PC-9 (cell line): ENCODE measurements around the gene FARP1. TPM values are rescaled to one million over a fixed set of nuclear protein-coding genes. Genes with fewer than 3 reads are reported as not detected.

Experiments
- BruUV-seq: library from RNA; stranded (reverse); fragments of 400-500 nt; replicated peaks from 2 replicates; lab custom pipeline; 2021; lab: Mats Ljungman, UMichigan
- CTCF ChIA-PET: fragments of 300-600 bp; sonication (Branson Sonifier 250); formaldehyde crosslinking; loops from one replicate; lab custom pipeline; 2022; ENCODE audit warnings: antibody characterized with exemption; lab: Charles Lee
- POLR2A ChIA-PET: fragments of 300-600 bp; sonication (Branson Sonifier 250); formaldehyde crosslinking; loops from one replicate; lab custom pipeline; 2022; ENCODE audit warnings: antibody characterized with exemption; ENCODE audit not compliant: unreplicated experiment; lab: Charles Lee
- DNase-seq, 2 experiments: peaks; one replicate each; pipeline versions ENCODE4 v3.0.0 to v3.0.0-alpha.2; 2015 to 2022; ENCODE audit warnings: mixed read lengths in 1 of 2
- H2AFZ ChIP-seq: fragments of 200-600 bp; sonication (generic); 2 replicates; pipeline ENCODE4 v1.8.1; 2017; ENCODE audit warnings: antibody characterized with exemption
- H3F3A ChIP-seq: fragments of 200-600 bp; sonication (generic); 2 replicates; pipeline ENCODE4 v1.8.1; 2017; ENCODE audit warnings: antibody characterized with exemption, mild to moderate bottlenecking, low read depth; ENCODE audit not compliant: insufficient read depth
- H3K27ac ChIP-seq: fragments of 200-600 bp; sonication (generic); 2 replicates; pipeline ENCODE4 v1.6.1; 2016; ENCODE audit warnings: mixed run types
- H3K27me3 ChIP-seq: fragments of 200-600 bp; sonication (generic); 2 replicates; pipeline ENCODE4 v1.6.1; 2016; ENCODE audit warnings: low read depth, mixed run types; ENCODE audit not compliant: insufficient read depth
- H3K36me3 ChIP-seq: fragments of 200-600 bp; sonication (generic); 2 replicates; pipeline ENCODE4 v1.6.1; 2016; ENCODE audit warnings: low read depth, mixed run types
- H3K4me1 ChIP-seq: fragments of 200-600 bp; sonication (generic); replicated peaks from 2 replicates; pipeline ENCODE4 v1.6.1; 2016; ENCODE audit warnings: mixed run types; ENCODE audit not compliant: insufficient read depth
- H3K4me2 ChIP-seq: fragments of 200-600 bp; sonication (generic); 2 replicates; pipeline ENCODE4 v1.6.1; 2017; ENCODE audit warnings: mixed run types
- H3K4me3 ChIP-seq: fragments of 200-600 bp; sonication (generic); 2 replicates; pipeline ENCODE4 v1.6.1; 2016; ENCODE audit warnings: mixed run types
- H3K79me2 ChIP-seq: fragments of 200-600 bp; sonication (generic); 2 replicates; pipeline ENCODE4 v1.6.1; 2017; ENCODE audit warnings: low read depth, mixed run types
- H3K9me2 ChIP-seq: fragments of 200-600 bp; sonication (generic); 2 replicates; pipeline ENCODE4 v1.8.1; 2017; ENCODE audit warnings: mild to moderate bottlenecking; ENCODE audit not compliant: insufficient read depth
- H3K9me3 ChIP-seq: fragments of 200-600 bp; sonication (generic); 2 replicates; pipeline ENCODE4 v1.8.1; 2016; ENCODE audit warnings: low read depth; ENCODE audit not compliant: insufficient read depth
- H4K20me1 ChIP-seq: fragments of 200-600 bp; sonication (generic); 2 replicates; pipeline ENCODE4 v1.8.1; 2017; ENCODE audit not compliant: insufficient read depth
- EZH2 ChIP-seq: fragments of 200-600 bp; sonication (generic); IDR thresholded peaks from 2 replicates; pipeline ENCODE4 v1.8.0; 2017; ENCODE audit warnings: antibody characterized with exemption, low read depth
- intact Hi-C: fragments of 100-400 bp; cut with micrococcal nuclease; formaldehyde crosslinking; loops from one replicate; pipeline ENCODE4 v1.10.0; 2022; ENCODE audit not compliant: unreplicated experiment
- total RNA-seq: library from RNA; stranded (reverse); gene quantifications from 2 replicates; pipeline ENCODE4 v1.2.3, GENCODE V29; 2021
- TF ChIP-seq, protein P1 (sequence below): fragments of 200-600 bp; sonication (generic); conservative IDR thresholded peaks from 2 replicates; pipeline ENCODE4 v1.6.1; 2017; ENCODE audit warnings: mixed run types, antibody characterized with exemption, mild to moderate bottlenecking, moderate library complexity

Gene FARP1
- total RNA-seq, 1 experiment from 2014 or later = 62.1 TPM

GRCh38 chr13:98187965-98188261, 45.0 kb downstream of the FARP1 start:
- no peaks in the 10 kb centered on the region for H3K9me3 ChIP-seq
- H3K4me2 ChIP-seq = no peak overlapping the region
- H4K20me1 ChIP-seq = no peaks in the 10 kb centered on the region
- TF ChIP-seq EZH2 = no peak
- TF ChIP-seq, protein P1, sequence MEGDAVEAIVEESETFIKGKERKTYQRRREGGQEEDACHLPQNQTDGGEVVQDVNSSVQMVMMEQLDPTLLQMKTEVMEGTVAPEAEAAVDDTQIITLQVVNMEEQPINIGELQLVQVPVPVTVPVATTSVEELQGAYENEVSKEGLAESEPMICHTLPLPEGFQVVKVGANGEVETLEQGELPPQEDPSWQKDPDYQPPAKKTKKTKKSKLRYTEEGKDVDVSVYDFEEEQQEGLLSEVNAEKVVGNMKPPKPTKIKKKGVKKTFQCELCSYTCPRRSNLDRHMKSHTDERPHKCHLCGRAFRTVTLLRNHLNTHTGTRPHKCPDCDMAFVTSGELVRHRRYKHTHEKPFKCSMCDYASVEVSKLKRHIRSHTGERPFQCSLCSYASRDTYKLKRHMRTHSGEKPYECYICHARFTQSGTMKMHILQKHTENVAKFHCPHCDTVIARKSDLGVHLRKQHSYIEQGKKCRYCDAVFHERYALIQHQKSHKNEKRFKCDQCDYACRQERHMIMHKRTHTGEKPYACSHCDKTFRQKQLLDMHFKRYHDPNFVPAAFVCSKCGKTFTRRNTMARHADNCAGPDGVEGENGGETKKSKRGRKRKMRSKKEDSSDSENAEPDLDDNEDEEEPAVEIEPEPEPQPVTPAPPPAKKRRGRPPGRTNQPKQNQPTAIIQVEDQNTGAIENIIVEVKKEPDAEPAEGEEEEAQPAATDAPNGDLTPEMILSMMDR = no peak
- no peaks in the 10 kb centered on the region for H3K36me3 ChIP-seq
- intact Hi-C loops = no loop called here
- no TSS peak for BruUV-seq
- H3F3A ChIP-seq = no peaks in the 10 kb centered on the region
- DNase-seq = no peak
- H3K4me1 ChIP-seq = no peaks in the 10 kb centered on the region
- CTCF ChIA-PET = no interaction called here
- no peak overlapping the region for H2AFZ ChIP-seq
- H3K27ac ChIP-seq = no peak overlapping the region
- H3K27me3 ChIP-seq = no peaks in the 10 kb centered on the region
- POLR2A ChIA-PET = no interaction called here
- no peak overlapping the region for H3K4me3 ChIP-seq
- no peaks in the 10 kb centered on the region for H3K9me2 ChIP-seq
- H3K79me2 ChIP-seq = no peaks in the 10 kb centered on the region

DNA sequence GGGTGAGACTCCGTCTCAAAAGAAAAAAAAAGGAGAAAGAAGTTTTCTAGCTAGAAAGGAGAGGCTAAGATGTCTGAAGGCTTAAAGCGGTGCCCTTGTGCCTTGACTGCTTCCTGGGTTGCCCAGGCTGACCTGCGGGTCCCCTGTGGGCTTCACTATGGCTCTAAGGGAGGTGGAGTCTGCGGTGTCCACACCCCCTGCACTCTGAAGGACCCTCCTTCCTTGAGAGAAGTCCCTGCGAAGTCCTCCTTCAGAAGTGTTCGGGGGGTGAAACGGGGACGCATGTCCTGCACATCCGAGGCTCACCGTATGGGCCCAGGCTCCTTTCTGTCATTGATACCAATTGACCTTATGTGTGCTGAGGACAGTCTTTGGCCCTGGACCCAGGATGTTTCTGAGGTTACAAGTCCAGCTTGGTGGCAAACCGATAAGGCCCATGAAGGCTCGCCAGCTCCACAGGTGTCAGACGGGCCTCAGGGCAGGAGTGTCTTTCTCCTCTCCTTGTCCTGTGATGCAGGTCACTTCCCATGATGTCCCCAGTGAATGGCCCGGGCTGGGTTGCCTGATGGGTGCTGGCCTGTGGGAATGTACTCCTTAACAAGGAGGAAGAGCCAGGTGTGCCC, 45.8 kb downstream of the FARP1 start:
- no peak for DNase-seq
- no peaks in the 10 kb centered on the region for H3K79me2 ChIP-seq
- H3K9me2 ChIP-seq = no peaks in the 10 kb centered on the region
- intact Hi-C loops = no loop called here
- BruUV-seq = no TSS peak
- H3K4me1 ChIP-seq = no peaks in the 10 kb centered on the region
- ChIA-PET CTCF (no interaction called here), POLR2A (no interaction called here)
- no peak overlapping the region for H3K4me3 ChIP-seq
- no peak for TF ChIP-seq EZH2
- TF ChIP-seq, protein P1 = no peak
- no peaks in the 10 kb centered on the region for H4K20me1 ChIP-seq
- H3F3A ChIP-seq = no peaks in the 10 kb centered on the region
- no peaks in the 10 kb centered on the region for H3K27me3 ChIP-seq
- H2AFZ ChIP-seq = no peak overlapping the region
- no peak overlapping the region for H3K4me2 ChIP-seq
- no peaks in the 10 kb centered on the region for H3K9me3 ChIP-seq
- H3K36me3 ChIP-seq = no peaks in the 10 kb centered on the region
- no peak overlapping the region for H3K27ac ChIP-seq

GRCh38 chr13:98189841-98190505, 47.1 kb downstream of the FARP1 start:
- TF ChIP-seq, protein P1 = no peak
- TF ChIP-seq EZH2 = no peak
- ChIA-PET POLR2A (no interaction called here), CTCF (no interaction called here)
- Histone ChIP-seq H3K9me2 (no peaks in the 10 kb centered on the region), H3K4me2 (no peak overlapping the region), H3K27me3 (no peaks in the 10 kb centered on the region), H4K20me1 (no peaks in the 10 kb centered on the region), H3K9me3 (no peaks in the 10 kb centered on the region), H3K36me3 (no peaks in the 10 kb centered on the region), H3K79me2 (no peaks in the 10 kb centered on the region), H3K4me3 (no peak overlapping the region), H3K27ac (no peak overlapping the region), H2AFZ (no peak overlapping the region), H3K4me1 (no peaks in the 10 kb centered on the region), H3F3A (no peaks in the 10 kb centered on the region)
- DNase-seq = no peak
- no TSS peak for BruUV-seq
- intact Hi-C loops = no loop called here
